Measurements from ENCODE around the gene ZER1.

The ZER1 gene

GRCh38 chr9:128735373-128735772, 36.4 kb downstream of the ZER1 start:
- DNase-seq (ENCODE audit: low spot score): no peak

DNA sequence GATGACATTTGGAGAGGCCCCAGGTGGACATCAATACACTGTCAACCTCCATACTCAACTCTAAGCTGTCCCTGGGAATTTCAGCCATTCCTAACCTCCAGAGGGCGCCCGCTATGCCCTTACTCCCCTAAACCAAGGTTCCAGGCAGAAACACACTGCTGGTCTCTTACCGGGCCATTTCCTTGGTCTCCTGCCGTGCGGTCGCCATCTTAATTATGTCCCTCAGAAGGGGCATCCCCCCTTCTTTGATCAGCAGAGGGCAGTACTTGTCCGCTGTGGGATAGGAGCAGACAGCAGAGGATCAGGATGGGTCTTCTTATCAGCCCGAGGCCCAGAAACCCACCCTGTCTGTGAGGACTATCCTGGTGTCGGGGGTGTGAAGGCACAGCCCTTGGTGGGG, 38.5 kb downstream of the ZER1 start:
- no peak for DNase-seq (ENCODE audit: low spot score)

GRCh38 chr9:128732576-128732975, 39.2 kb downstream of the ZER1 start:
- no peak for DNase-seq (ENCODE audit: low spot score)

- no peak for DNase-seq (ENCODE audit: low spot score)
Observed at GRCh38 chr9:128731691-128732090, 40.0 kb downstream of the ZER1 start.

- DNase-seq (ENCODE audit: low spot score): no peak
Observed at GRCh38 chr9:128731093-128731492, 40.6 kb downstream of the ZER1 start.

DNA sequence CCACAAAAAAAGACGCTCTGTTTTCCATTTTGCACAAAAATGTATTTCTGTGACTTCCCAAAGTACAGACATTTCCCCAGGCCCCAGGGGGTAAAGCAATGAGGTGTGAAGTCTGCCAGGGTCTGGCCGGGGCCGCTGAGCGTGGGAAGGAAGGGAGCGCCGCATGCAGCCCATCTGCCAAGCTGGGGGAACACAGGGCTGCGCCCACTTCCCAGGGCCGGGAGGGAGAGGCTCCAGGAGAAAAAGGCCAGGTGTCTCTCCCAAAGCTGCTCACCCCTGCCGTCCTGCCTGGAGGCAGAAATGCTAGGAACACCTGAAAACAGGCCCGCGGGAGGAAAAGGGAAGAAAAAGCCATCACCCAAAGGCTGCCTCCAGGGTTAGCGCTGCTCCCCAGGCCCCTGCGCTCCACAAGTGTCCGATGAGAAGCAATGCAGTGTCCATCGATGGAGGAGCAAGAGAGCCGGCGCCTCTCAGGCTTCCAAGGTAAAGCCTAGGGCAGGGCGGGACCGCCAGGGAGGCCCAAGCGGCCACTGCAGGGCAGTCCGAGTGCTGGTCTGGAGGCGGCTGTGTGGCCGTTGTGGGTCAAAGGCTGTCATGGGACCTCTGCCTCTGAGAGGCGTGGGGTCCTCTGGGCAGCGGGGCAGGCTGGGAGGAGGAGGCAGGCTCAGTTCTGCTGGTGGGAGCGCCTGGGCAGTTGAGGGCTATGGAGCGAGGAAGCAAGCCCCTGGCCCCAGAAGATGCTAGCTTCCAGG, 41.8 kb downstream of the ZER1 start:
- DNase-seq (ENCODE audit: low spot score): no peak

- no peak for DNase-seq (ENCODE audit: low spot score)
Observed at GRCh38 chr9:128729302-128729701, 42.4 kb downstream of the ZER1 start.

DNA sequence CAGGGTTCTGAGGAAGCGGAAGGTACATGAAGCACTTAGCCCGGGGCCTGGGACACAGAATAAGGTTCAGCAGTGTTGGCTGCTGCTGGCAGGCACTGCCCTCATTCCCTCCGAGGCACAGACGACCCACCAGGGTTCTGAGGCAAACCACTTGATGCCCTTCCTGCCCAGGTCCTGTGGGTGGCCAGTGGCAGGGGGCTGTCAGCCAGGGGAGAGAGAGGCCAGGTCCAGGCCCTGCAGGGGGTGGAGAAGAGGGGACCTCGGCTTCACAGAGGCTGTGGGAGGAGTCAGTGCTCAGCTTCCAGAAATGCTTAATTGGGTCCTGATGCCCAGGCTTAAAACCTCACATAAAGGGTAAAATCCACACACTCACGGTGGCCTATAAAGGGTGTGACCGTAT, 43.4 kb downstream of the ZER1 start:
- DNase-seq (ENCODE audit: low spot score): no peak

DNA sequence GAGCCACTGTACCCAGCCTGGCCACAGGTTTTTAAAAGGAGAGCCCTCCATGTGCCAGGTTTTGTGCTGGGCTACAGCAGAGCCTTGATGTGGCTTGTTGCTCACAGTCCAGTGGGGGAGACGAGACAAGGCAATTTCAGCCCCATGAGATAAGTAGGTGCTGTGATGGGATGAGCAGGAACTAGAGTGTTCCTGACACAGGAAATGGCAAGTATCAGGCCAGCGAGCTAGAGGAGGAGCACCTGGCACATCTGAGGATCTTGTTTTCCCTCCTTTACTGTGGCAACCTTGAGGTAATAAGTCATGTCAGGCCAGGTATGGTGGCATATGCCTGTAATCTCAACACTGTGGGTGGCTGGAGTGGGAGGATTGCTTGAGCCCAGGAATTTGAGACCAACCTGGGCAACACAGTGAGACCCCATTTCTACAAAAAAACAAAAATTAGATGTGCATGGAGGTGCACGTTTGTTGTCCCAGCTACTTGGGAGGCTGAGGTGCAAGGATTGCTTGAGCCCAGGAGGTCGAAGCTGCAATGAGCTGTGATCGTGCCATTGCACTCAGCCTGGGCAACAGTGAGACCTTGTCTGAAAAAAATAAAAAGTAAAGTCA, 44.0 kb downstream of the ZER1 start:
- no peak for DNase-seq (ENCODE audit: low spot score)

- DNase-seq (ENCODE audit: low spot score): no peak
Observed at GRCh38 chr9:128724744-128725211, 46.9 kb downstream of the ZER1 start.

DNA sequence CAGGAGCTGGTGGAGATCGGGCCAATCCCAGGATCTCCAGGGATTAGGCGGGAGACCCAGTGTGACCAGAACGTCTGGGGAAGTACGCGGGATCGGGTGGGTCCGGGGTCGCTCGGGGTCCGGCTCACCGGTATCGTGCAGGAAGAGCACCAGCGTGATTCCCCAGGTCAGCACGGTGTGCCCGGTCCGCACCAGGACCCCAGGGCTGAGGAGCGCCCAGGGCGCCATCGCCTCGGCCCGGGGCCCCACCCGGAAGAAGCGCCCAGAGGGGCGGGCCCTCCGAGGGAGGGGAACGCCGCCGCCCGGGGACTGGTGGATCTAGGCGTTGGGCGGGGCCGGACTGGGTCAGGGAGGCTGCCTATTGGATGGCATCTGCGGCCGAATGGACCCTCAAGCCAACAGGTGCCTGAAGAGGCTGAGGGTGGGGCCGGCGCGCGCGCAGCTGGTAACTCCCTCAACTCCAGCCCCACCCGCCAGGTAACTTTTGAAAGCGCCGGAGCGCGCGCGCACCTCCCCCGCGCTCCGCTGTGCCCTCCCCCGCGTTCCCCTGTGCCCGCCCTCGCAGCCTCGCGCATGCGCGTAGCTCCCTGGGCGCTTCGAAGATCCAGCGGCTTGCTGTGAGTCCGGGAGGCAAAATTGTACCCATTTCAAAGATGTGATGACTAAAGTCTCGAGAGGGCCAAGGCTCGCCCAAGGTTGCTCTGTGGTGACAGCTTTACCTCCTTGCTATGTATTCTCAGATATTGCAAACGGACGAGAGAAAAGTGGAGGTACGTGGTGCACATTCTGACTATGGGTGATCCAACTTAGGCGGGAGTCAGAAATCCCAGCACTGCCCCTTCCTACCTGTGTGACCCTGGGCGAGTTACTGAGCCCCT, 47.6 kb downstream of the ZER1 start, which contains the start of gene ZDHHC12:
Gene ZDHHC12, minus strand, starts transcription at position 262 of the 878 bp plus-strand sequence. Its CDS starts 34 bp downstream, at position 228.
- peak; percentile 90 for DNase-seq (ENCODE audit: low spot score)

GRCh38 chr9:128723352-128723865, 48.3 kb downstream of the ZER1 start:
- DNase-seq (ENCODE audit: low spot score): no peak

DNA sequence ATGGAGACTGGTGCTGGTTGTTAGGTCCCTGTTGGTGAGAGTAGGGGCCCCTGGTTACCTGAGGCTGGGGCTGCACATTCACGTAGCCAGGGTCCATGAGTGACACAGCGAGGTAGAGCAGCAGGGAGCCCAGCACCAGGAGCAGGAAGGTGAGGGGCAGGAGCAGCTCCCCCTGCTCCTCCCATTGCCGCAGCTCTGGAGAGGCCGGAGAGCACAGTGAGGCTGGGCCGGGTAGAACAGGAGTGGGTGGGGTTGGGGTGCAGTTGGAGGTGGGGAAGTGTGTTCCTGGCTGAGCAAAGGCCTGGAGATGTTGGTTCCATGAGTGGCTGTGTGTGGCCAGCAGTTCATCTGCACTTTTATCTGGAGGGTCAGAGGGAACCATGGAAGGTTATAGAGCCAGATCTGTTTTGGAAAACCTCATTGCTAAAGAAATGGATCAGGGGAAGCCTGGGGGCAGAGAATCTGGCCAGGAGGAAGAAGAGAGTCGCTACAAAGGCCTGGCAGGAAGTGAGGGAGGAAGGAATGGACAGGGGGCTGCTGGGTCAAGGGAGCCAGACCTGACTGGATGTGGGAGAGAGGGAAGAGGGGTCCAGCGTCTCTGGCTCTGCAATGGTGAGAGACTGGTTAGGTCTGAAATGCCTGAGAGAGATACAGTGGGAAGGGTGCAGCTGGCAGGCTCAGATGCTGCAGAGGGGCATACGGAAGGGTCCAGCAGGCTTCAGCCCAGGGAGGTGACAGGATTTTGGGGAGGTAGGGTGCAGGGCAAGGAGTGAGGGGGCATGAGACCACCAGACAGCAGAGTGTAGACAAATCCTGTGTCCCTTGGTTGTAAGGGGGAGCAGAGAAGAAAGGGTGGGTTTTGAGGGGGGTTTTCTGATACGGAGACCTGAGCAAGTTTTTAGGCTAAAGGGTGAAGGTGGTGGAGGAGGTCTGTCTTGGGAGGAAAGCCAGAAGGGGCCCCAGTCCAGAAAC, 49.1 kb downstream of the ZER1 start:
- DNase-seq (ENCODE audit: low spot score): no peak

DNA sequence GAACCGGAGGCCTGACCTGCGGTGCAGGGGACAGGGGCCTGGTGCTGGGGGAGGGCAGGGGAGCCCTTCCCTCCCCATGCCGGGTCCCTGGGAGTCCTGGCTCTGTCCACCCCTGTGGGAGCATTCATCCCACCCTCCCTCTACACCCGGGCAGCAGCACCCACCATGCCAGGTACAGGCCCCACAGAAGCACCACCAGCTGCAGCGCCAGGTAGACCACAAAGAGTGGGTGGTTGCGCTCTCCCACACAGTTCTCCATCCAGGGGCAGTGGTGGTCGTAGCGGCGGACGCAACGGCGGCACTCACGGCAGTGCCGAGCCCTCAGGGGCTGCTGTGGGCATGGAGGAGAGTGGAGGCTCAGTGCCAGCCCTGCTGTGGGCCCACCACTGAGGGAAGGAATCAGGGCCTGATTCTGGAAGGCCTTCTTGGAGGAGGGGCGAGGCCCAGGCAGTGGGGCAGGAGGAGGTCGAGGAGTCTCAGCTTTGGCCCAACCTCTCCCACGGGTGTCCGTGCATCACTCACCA, 50.2 kb downstream of the ZER1 start:
- no peak for DNase-seq (ENCODE audit: low spot score)

- no peak for DNase-seq (ENCODE audit: low spot score)
Observed at GRCh38 chr9:128720841-128721486, 50.8 kb downstream of the ZER1 start.

GRCh38 chr9:128719919-128720605, 51.7 kb downstream of the ZER1 start:
- no peak for DNase-seq (ENCODE audit: low spot score)

DNA sequence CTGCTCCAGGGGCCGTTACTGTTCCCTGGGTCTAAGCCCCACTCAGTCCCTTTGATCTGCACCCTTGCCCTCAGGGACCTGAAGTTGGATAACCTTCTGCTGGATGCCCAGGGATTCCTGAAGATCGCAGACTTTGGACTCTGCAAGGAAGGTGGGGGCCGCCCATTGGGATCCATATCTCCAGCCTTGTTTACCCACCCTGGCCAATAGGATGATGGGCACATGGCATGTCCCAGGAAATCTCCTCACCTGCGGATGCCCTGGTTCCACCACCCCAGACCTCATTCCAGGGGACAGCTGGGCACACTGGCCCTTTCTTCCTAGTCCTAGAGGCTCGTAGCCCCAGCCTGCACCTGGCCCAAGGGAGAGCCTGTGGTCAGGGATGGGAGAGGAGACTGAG, 53.3 kb downstream of the ZER1 start:
- no peak for DNase-seq (ENCODE audit: low spot score)

- no peak for DNase-seq (ENCODE audit: low spot score)
Observed at GRCh38 chr9:128718047-128718446, 53.7 kb downstream of the ZER1 start.

DNA sequence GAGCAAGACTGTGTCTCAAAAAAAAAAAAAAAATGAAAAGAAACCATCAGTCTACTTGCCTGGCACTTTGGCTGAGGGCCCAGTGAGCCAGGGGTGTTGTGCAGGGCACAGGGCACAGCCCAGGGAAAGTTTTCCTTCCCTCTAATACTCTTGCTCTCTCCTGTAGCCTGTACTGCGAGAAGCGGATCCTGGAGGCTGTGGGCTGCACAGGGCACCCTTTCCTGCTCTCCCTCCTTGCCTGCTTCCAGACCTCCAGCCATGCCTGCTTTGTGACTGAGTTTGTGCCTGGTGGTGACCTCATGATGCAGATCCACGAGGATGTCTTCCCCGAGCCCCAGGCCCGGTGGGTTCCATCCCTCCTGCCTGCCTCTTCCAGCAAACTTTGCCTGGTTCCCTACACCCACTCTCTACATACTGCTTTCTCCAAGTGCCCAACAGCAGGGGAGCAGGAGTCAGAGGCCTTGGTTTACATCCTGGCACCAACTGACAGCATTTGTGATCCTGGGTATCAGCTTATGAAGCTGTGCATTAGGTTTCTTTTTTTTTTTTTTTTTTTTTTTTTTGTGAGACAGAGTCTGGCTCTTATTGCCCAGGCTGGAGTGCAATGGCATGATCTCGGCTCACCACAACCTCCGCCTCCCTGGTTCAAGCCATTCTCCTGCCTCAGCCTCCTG, 55.0 kb downstream of the ZER1 start:
- no peak for DNase-seq (ENCODE audit: low spot score)
